Karpas-422 (cell line): ENCODE results near the gene FHIP1B. TPM values are rescaled to one million over a fixed set of nuclear protein-coding genes. Genes with fewer than 3 reads are reported as not detected.
"Not testable (repeated sequence)": the region's sequence is repeated elsewhere in the genome, so short reads cannot be mapped to it uniquely, and the experiment has no call there.

Source experiments
- DNase-seq: peaks from one replicate; pipeline ENCODE4 v3.0.0-alpha.2; 2015
- H2AFZ ChIP-seq: fragments of 200-600 bp; sonication (generic); 2 replicates; pipeline ENCODE4 v1.6.1; 2014; ENCODE audit warnings: antibody characterized with exemption, low read length, mixed read lengths
- H3K27ac ChIP-seq: fragments of 200-600 bp; sonication (generic); 2 replicates; pipeline ENCODE4 v1.5.1; 2014; ENCODE audit warnings: mild to moderate bottlenecking, low read length, moderate library complexity
- H3K27me3 ChIP-seq: fragments of 200-600 bp; sonication (generic); 2 replicates; pipeline ENCODE4 v1.6.1; 2014; ENCODE audit warnings: low read length, mixed read lengths
- H3K36me3 ChIP-seq: fragments of 200-600 bp; sonication (generic); 2 replicates; pipeline ENCODE4 v1.6.1; 2014; ENCODE audit warnings: low read length, mixed read lengths; ENCODE audit not compliant: insufficient read depth
- H3K4me1 ChIP-seq: fragments of 200-600 bp; sonication (generic); 2 replicates; pipeline ENCODE4 v1.6.1; 2014; ENCODE audit warnings: mild to moderate bottlenecking, low read length, mixed read lengths
- H3K4me2 ChIP-seq: fragments of 200-600 bp; sonication (generic); 2 replicates; pipeline ENCODE4 v1.6.1; 2014; ENCODE audit warnings: low read length, low read depth, mild to moderate bottlenecking; ENCODE audit not compliant: poor library complexity, severe bottlenecking
- H3K4me3 ChIP-seq: fragments of 200-600 bp; sonication (generic); 2 replicates; pipeline ENCODE4 v1.5.1; 2014; ENCODE audit warnings: mild to moderate bottlenecking, antibody characterized with exemption, low read length, mixed read lengths
- H3K79me2 ChIP-seq: fragments of 200-600 bp; sonication (generic); 2 replicates; pipeline ENCODE4 v1.6.1; 2014; ENCODE audit warnings: mild to moderate bottlenecking, low read length, mixed read lengths
- H3K9ac ChIP-seq: fragments of 200-600 bp; sonication (generic); 2 replicates; pipeline ENCODE4 v1.6.0; 2014; ENCODE audit warnings: low read length
- H3K9me2 ChIP-seq: fragments of 200-600 bp; sonication (generic), shearing (Covaris generic); replicated peaks from 2 replicates; pipeline ENCODE4 v1.6.0; 2014; ENCODE audit warnings: mild to moderate bottlenecking, low read length, moderate library complexity; ENCODE audit not compliant: insufficient read depth
- H3K9me3 ChIP-seq: fragments of 300-700, 200-600 bp; sonication (generic); 2 replicates; pipeline ENCODE4 v1.6.1; 2014; ENCODE audit warnings: low read length, mixed read lengths
- H4K20me1 ChIP-seq: fragments of 200-600 bp; sonication (generic); 2 replicates; pipeline ENCODE4 v1.6.1; 2014; ENCODE audit warnings: mild to moderate bottlenecking, antibody characterized with exemption, low read length, low read depth; ENCODE audit not compliant: insufficient read depth
- total RNA-seq: library from RNA; depleted of rRNA; stranded (reverse); fragments of >200 nt; shearing (Covaris generic); gene quantifications from 2 replicates; pipeline ENCODE4 v1.2.3, GENCODE V29; 2014; ENCODE audit warnings: low replicate concordance

The FHIP1B gene
- total RNA-seq, 1 experiment from 2014 or later = 33.9 TPM

GRCh38 chr11:6248897-6249296 is 14.5 kb upstream of the FHIP1B start:
- H3K9me3 ChIP-seq, H3K4me2 ChIP-seq, H2AFZ ChIP-seq, H3K9me2 ChIP-seq, H3K27ac ChIP-seq, H3K4me3 ChIP-seq, H3K79me2 ChIP-seq, H3K27me3 ChIP-seq, DNase-seq, H4K20me1 ChIP-seq, H3K4me1 ChIP-seq, H3K36me3 ChIP-seq, H3K9ac ChIP-seq: not testable (repeated sequence)

GRCh38 chr11:6248248-6248647 is 13.8 kb upstream of the FHIP1B start:
- Histone ChIP-seq H3K9me2 (no peaks in the 10 kb centered on the region), H3K4me1 (no peaks in the 10 kb centered on the region), H3K4me3 (no peak overlapping the region), H3K27me3 (no peaks in the 10 kb centered on the region), H3K9ac (no peak overlapping the region), H3K27ac (no peak overlapping the region), H3K9me3 (no peaks in the 10 kb centered on the region), H3K4me2 (no peak overlapping the region), H2AFZ (no peak overlapping the region), H4K20me1 (no peaks in the 10 kb centered on the region), H3K79me2 (no peaks in the 10 kb centered on the region), H3K36me3 (no peaks in the 10 kb centered on the region)
- no peak for DNase-seq

GRCh38 chr11:6245536-6245935 is 11.1 kb upstream of the FHIP1B start:
- Histone ChIP-seq H3K4me2 (no peak overlapping the region), H3K9me2 (no peaks in the 10 kb centered on the region), H4K20me1 (no peaks in the 10 kb centered on the region), H3K36me3 (no peaks in the 10 kb centered on the region), H3K27ac (no peak overlapping the region), H3K9ac (no peak overlapping the region), H2AFZ (no peak overlapping the region), H3K9me3 (no peaks in the 10 kb centered on the region), H3K4me1 (0 out of 2 replicates have a peak, but pooled peaks cover 4% of the 10 kb centered on the region), H3K4me3 (no peak overlapping the region), H3K27me3 (no peaks in the 10 kb centered on the region), H3K79me2 (no peaks in the 10 kb centered on the region)
- no peak for DNase-seq

GRCh38 chr11:6241316-6241715 is 6.9 kb upstream of the FHIP1B start:
- H3K27me3 ChIP-seq = no peaks in the 10 kb centered on the region
- H3K36me3 ChIP-seq = no peaks in the 10 kb centered on the region
- H3K27ac ChIP-seq = no peak overlapping the region
- H3K9me3 ChIP-seq = no peaks in the 10 kb centered on the region
- no peak for DNase-seq
- no peaks in the 10 kb centered on the region for H3K79me2 ChIP-seq
- no peak overlapping the region for H3K9ac ChIP-seq
- H3K9me2 ChIP-seq = no peaks in the 10 kb centered on the region
- no peak overlapping the region for H3K4me3 ChIP-seq
- H3K4me1 ChIP-seq = peaks cover 22% of the 10 kb centered on the region
- H4K20me1 ChIP-seq = no peaks in the 10 kb centered on the region
- H3K4me2 ChIP-seq = no peak overlapping the region
- no peak overlapping the region for H2AFZ ChIP-seq

GRCh38 chr11:6240781-6241180 is 6.3 kb upstream of the FHIP1B start:
- DNase-seq = no peak
- Histone ChIP-seq H3K79me2 (no peaks in the 10 kb centered on the region), H3K9me3 (no peaks in the 10 kb centered on the region), H3K27me3 (no peaks in the 10 kb centered on the region), H3K27ac (no peak overlapping the region), H3K9ac (no peak overlapping the region), H3K4me3 (no peak overlapping the region), H3K36me3 (no peaks in the 10 kb centered on the region), H3K4me2 (no peak overlapping the region), H3K4me1 (peaks cover 23% of the 10 kb centered on the region), H4K20me1 (no peaks in the 10 kb centered on the region), H2AFZ (no peak overlapping the region), H3K9me2 (no peaks in the 10 kb centered on the region)

- no peak overlapping the region for H3K27ac ChIP-seq
These were observed 5.7 kb upstream of the FHIP1B start for GRCh38 chr11:6240139-6240538.

GRCh38 chr11:6238902-6239301 is 4.5 kb upstream of the FHIP1B start, which contains the start of gene CNGA4:
CNGA4 (plus strand) TSS chr11:6239089; CDS start chr11:6239207, 118 bp downstream.
- H3K9me3 ChIP-seq = no peaks in the 10 kb centered on the region
- H3K9ac ChIP-seq = no peak within 1 kb of the TSS
- peaks cover 5% of the 10 kb centered on the region for H3K79me2 ChIP-seq
- H3K4me1 ChIP-seq = peaks cover 29% of the 10 kb centered on the region
- no peak within 1 kb of the TSS for H2AFZ ChIP-seq
- H3K4me2 ChIP-seq = no peak within 1 kb of the TSS
- no peak for DNase-seq
- H4K20me1 ChIP-seq = no peaks in the 10 kb centered on the region
- H3K27me3 ChIP-seq = no peaks in the 10 kb centered on the region
- H3K9me2 ChIP-seq = no peaks in the 10 kb centered on the region
- H3K4me3 ChIP-seq = no peak within 1 kb of the TSS
- no peaks in the 10 kb centered on the region for H3K36me3 ChIP-seq
- H3K27ac ChIP-seq = no peak within 1 kb of the TSS

More at GRCh38 chr11:6240139-6240538, 5.7 kb upstream of the FHIP1B start:
- Histone ChIP-seq H3K9me2 (no peaks in the 10 kb centered on the region), H2AFZ (no peak overlapping the region), H3K9me3 (no peaks in the 10 kb centered on the region), H3K4me2 (no peak overlapping the region), H3K36me3 (no peaks in the 10 kb centered on the region), H3K79me2 (no peaks in the 10 kb centered on the region), H3K9ac (no peak overlapping the region), H3K4me1 (peaks cover 29% of the 10 kb centered on the region), H4K20me1 (no peaks in the 10 kb centered on the region), H3K27me3 (no peaks in the 10 kb centered on the region), H3K4me3 (no peak overlapping the region)
- DNase-seq = no peak

- H3K9me2 ChIP-seq = no peaks in the 10 kb centered on the region
- H3K27me3 ChIP-seq = no peaks in the 10 kb centered on the region
- H3K4me2 ChIP-seq = no peak overlapping the region
- H2AFZ ChIP-seq = no peak overlapping the region
- H4K20me1 ChIP-seq = no peaks in the 10 kb centered on the region
- DNase-seq = no peak
- H3K36me3 ChIP-seq = no peaks in the 10 kb centered on the region
- peaks cover 40% of the 10 kb centered on the region for H3K4me1 ChIP-seq
- H3K9ac ChIP-seq = no peak overlapping the region
- no peak overlapping the region for H3K4me3 ChIP-seq
- no peaks in the 10 kb centered on the region for H3K9me3 ChIP-seq
- H3K79me2 ChIP-seq = peaks cover 16% of the 10 kb centered on the region
- H3K27ac ChIP-seq = no peak overlapping the region
These were observed 3.4 kb upstream of the FHIP1B start for GRCh38 chr11:6237761-6238302.
